SK-N-SH treated with all-trans-retinoic acid at 6 μM for 48 hours (cell line): ENCODE measurements around the gene DCLRE1A.

ENCODE experiments used
- ARNTL ChIP-seq: fragments of 450-650 bp; formaldehyde crosslinking; IDR thresholded peaks from 2 replicates; pipeline ENCODE4 v1.5.0; 2020; ENCODE audit warnings: low read depth, mild to moderate bottlenecking, moderate library complexity, borderline replicate concordance
- GLIS3 ChIP-seq: fragments of 250-450 bp; sonication (Bioruptor Pico); IDR thresholded peaks from 2 replicates; pipeline ENCODE4 v1.5.0; 2020; ENCODE audit warnings: mild to moderate bottlenecking, moderate library complexity
- ZNF565 ChIP-seq: fragments of 450-650 bp; formaldehyde crosslinking; conservative IDR thresholded peaks from 2 replicates; pipeline ENCODE4 v1.5.0; 2020; ENCODE audit warnings: low read depth, mild to moderate bottlenecking, moderate library complexity
- ZNF70 ChIP-seq: fragments of 450-650 bp; formaldehyde crosslinking; IDR thresholded peaks from 2 replicates; pipeline ENCODE4 v1.5.0; 2020; ENCODE audit warnings: mild to moderate bottlenecking, moderate library complexity

DNA sequence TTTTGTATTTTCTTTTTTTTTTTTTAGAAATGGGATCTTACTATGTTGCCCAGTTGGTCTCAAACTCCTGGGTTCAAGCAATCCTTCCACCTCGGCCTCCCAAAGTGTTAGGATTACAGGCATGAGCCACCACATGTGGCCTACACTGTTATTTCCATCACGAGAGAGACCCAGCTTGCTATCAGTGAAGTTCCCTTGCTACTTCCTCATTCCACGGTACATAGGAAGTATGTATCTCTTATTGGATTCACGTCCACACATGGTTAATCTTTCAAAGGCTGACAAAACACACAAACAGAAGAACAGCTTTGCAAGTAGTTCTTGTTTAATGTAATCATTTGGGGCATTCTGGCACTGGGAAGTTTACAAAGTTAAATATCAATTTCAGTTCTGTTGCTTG lies 50.9 kb downstream of the DCLRE1A start:
- TF ChIP-seq ZNF565 (CRISPR knock-in tag) (no peak), ZNF70 (no peak), GLIS3 (CRISPR knock-in tag) (no peak), ARNTL (no peak)
